GM19099 (cell line): ENCODE data around the gene TGM3.

Experiments used
- POLR2A ChIP-seq: IDR thresholded peaks from 3 replicates; pipeline ENCODE4 v1.6.1; 2011; ENCODE audit warnings: low read depth; ENCODE audit not compliant: insufficient read length; ENCODE audit errors: extremely low read depth

TGM3 gene, protein sequence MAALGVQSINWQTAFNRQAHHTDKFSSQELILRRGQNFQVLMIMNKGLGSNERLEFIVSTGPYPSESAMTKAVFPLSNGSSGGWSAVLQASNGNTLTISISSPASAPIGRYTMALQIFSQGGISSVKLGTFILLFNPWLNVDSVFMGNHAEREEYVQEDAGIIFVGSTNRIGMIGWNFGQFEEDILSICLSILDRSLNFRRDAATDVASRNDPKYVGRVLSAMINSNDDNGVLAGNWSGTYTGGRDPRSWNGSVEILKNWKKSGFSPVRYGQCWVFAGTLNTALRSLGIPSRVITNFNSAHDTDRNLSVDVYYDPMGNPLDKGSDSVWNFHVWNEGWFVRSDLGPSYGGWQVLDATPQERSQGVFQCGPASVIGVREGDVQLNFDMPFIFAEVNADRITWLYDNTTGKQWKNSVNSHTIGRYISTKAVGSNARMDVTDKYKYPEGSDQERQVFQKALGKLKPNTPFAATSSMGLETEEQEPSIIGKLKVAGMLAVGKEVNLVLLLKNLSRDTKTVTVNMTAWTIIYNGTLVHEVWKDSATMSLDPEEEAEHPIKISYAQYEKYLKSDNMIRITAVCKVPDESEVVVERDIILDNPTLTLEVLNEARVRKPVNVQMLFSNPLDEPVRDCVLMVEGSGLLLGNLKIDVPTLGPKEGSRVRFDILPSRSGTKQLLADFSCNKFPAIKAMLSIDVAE

GRCh38 chr20:2295886-2296515, at the start of gene TGM3:
TSS of gene TGM3 (plus strand) at chr20:2296001. CDS start at chr20:2296064, 63 bp downstream.
- TF ChIP-seq POLR2A, result no peak

- no peak for TF ChIP-seq POLR2A
These were observed 49.7 kb upstream of the TGM3 start for GRCh38 chr20:2246069-2246491.

GRCh38 chr20:2248837-2249236, 47.0 kb upstream of the TGM3 start:
- no peak for TF ChIP-seq POLR2A

DNA sequence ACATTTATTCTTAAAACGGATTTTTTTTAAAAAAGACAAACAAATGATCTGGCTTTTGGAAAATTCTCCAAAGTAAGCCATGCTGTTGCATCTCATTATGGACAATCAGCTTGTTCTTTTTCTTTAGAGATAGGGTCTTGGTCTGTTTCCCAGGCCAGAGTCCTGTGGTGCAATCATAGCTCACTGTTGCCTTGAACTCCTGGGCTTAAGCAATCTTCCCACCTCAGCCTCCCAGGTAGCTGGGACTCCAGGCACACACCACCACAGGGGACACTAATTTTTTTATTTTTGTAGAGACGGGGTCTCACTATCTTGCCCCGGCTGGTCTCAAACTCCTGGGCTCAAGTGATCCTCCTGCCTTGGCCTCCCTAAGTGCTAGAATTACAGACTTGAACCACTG, 45.9 kb upstream of the TGM3 start:
- no peak for TF ChIP-seq POLR2A

DNA sequence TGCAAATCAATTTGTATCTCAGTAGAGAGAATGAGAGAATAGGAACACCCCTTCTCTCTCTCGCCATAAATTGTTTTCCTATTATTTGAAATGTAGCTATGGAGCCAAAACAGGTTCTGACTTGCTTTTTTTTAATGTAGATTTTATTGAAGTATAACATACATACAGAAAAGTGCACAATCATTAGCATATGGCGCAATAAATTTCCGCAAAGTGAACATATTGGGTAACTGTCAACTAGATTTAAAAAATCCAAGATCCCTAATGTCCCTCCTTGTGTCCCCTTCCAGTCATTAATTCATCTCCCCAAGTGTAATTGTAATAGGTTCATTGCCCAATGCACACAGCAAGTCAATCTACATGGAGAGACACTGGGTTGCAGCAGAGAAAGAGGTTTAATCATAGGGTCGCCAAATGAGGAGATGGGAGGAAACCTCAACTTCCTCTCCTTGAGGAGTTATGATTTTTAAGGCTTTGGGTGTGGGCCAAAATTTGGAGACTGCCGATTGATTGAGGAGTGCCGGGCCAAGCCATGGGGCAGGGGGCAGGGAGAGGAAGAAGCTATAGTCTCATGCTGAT, 43.3 kb upstream of the TGM3 start:
- no peak for TF ChIP-seq POLR2A

- no peak for TF ChIP-seq POLR2A
These were observed 42.5 kb upstream of the TGM3 start for GRCh38 chr20:2253256-2253655.

- no peak for TF ChIP-seq POLR2A
These were observed 41.5 kb upstream of the TGM3 start for GRCh38 chr20:2254333-2254732.

DNA sequence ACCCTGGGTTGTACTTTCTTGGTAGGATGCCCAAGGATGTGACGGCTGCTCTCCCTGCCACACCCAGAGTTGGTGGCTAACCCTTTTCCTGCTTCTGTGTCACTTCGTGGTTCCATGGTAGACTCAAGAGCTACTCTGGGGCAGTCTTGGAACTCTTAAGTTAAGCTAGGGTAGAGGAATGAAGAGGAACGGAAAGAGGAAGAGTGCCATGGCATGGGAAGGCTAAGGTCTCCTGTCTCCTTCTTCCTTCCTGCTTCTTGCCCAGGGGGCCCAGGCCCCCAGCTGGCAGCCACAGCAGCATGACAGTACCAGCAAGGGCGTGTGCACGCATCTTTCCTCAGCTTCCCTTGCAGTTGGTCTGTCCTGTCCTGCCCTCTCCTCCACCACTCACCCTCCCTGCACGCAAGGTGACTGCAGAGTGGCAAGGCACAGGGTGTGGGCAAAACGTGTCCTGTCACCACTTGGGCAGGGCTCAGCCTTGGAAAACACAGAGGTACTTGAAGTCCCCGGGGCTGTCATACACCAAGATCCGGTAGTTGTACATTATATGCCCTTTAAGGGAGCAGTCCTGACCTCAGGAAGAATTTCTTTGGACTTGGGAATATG, 39.8 kb upstream of the TGM3 start:
- TF ChIP-seq POLR2A, result no peak

DNA sequence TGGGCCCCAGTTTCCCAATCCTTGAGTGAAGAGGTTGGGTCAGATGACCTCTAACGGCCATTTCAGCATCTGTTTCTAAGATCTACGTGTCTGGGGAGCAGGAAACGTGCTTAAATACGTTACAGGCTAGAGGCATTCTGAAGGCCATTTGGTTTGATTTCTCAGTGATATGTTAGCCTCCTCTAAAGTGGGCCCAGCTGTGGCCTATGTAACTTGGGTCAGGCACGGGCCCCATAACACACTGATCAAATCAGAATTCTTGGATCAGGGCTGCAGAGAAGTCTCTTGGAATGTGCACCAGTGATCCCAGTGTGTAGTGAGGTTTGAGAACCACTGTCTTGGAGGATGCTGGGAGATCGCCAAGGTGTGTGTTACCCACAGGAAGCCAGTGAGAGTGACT, 36.1 kb upstream of the TGM3 start:
- TF ChIP-seq POLR2A, result no peak

- no peak for TF ChIP-seq POLR2A
These were observed 35.6 kb upstream of the TGM3 start for GRCh38 chr20:2260250-2260649.

DNA sequence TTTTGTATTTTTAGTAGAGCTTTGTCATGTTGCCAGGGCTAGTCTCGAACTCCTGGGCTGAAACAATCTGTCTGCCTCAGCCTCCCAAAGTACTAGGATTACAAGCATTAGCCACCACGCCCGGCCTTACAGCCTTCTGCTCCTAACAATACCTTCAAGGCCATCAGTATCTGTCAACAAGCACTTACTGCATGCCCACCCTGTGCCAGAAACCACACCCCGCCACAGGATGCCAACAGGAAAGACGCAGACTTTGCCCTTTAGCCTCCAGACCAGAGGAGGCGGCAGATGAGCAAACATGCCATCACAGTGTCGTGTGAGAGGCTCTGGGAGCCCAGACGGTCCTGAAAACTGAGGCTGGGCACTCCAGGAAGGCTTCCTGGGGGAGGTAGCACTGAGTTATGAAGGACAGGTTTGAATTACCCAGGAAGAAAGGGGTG, 34.7 kb upstream of the TGM3 start:
- TF ChIP-seq POLR2A, result no peak

DNA sequence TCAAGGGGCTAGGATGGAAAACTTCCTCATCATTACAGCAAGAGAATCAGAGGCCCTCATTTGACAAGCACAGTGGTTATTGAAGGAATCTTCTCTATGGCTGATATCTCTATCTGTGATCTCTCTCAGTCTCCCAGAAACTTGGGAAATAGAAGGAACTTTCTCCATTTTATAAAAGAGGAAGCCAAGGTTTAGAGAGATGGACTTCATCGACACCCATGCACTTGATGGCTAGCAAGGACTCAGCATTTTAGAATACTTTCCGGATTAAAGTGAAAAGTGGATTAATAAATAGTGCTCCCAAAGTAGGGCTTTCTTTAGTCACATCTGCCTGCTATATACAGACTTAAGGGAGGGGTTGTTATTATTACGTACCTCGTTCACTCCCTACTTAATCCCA, 34.2 kb upstream of the TGM3 start:
- no peak for TF ChIP-seq POLR2A

DNA sequence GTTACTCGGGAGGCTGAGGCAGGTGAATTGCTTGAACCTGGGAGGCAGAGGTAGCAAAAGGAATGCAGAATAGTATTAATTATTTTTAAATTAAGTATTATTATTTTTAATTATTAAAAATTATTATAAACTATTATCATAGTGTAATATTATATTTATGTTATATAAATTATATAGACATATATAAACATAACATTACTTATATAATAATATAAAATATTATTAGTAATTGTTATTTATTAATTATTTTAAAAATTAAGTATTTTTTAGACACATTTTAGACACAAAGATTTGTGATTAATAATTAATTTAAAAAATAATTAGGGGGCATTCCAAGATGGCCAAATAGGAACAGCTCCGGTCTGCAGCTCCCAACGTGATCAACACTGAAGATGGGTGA, 31.7 kb upstream of the TGM3 start:
- TF ChIP-seq POLR2A, result no peak

DNA sequence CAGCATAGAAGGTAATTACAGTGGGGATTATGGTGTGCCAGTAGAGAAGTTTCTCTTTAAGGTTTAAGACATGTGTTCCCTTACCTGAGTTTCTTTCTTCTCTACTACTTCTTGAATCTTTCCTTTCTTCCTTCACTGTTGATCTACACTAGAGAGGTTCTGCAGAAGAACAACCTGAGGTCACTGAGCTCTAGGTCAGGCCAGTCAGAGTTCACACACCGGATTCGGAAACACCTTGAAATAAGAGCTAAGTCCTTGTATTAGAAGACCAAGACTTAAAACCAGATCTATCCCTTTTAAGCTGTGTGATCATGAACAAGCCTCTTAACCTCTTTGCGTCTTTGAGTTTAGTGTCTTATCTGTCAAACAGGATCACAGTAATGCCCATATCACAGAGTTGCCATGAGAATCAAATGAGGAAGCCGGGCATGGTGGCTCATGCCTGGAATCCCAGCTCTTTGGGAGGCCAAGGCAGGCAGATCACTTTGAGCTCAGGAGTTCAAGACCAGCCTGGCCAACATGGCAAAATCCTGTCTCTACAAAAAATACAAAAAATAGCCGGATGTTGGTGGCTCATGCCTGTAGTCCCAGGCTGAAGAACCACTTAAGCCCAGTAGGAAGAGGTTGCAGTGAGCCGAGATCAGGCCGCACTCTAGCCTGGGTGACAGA, 22.0 kb upstream of the TGM3 start:
- no peak for TF ChIP-seq POLR2A
